Keratinocyte (primary cell): ENCODE results near the gene CCL25. TPM values are rescaled to one million over a fixed set of nuclear protein-coding genes. Genes with fewer than 3 reads are reported as not detected.

Experiments used
- DNase-seq: peaks from one replicate; pipeline ENCODE4 v3.0.0-alpha.2; 2011; ENCODE audit warnings: low read depth, missing footprints, low spot score
- FAIRE-seq: peaks from 2 replicates; lab custom pipeline; 2011; peaks lifted over from hg19 to GRCh38; lab: Jason Lieb, UNC
- H2AFZ ChIP-seq: 2 replicates; pipeline ENCODE4 v1.6.0; 2012; ENCODE audit warnings: low read length, control low read depth, inconsistent platforms; ENCODE audit not compliant: control insufficient read depth
- H3K27ac ChIP-seq: 2 replicates; pipeline ENCODE4 v1.5.1; 2011; ENCODE audit warnings: low read length; ENCODE audit not compliant: control insufficient read depth, insufficient read depth
- H3K27me3 ChIP-seq: 3 replicates; pipeline ENCODE4 v1.6.0; 2011; ENCODE audit warnings: low read length; ENCODE audit not compliant: control insufficient read depth, insufficient read depth; ENCODE audit errors: extremely low read depth
- H3K36me3 ChIP-seq, 2 experiments: 2 replicates in 1 of 2; 3 replicates in 1 of 2; pipeline ENCODE4 v1.5.1; 2011; ENCODE audit warnings: low read length in 2 of 2, mild to moderate bottlenecking in 1 of 2; ENCODE audit not compliant: control insufficient read depth in 2 of 2, insufficient read depth in 2 of 2; ENCODE audit errors: extremely low read depth in 1 of 2
- H3K4me1 ChIP-seq: 3 replicates; pipeline ENCODE4 v1.5.1; 2011; ENCODE audit warnings: low read length; ENCODE audit not compliant: control insufficient read depth, insufficient read depth; ENCODE audit errors: extremely low read depth
- H3K4me2 ChIP-seq: 3 replicates; pipeline ENCODE4 v1.6.0; 2011; ENCODE audit warnings: low read depth, low read length; ENCODE audit not compliant: control insufficient read depth, insufficient read depth; ENCODE audit errors: extremely low read depth
- H3K4me3 ChIP-seq, 3 experiments: fragments of 200-600 bp in 1 of 3; sonication (generic) in 1 of 3; 2 replicates in 2 of 3; 3 replicates in 1 of 3; pipeline ENCODE4 v1.5.1; 2011 to 2016; ENCODE audit warnings: low read length in 3 of 3, mild to moderate bottlenecking in 3 of 3, control low read depth in 2 of 3, inconsistent platforms in 1 of 3, low read depth in 1 of 3, mixed read lengths in 1 of 3, mixed run types in 1 of 3, moderate library complexity in 1 of 3; ENCODE audit not compliant: control insufficient read depth in 2 of 3, insufficient read depth in 2 of 3; ENCODE audit errors: extremely low read depth in 1 of 3
- H3K79me2 ChIP-seq: 2 replicates; pipeline ENCODE4 v1.6.0; 2012; ENCODE audit warnings: low read length; ENCODE audit not compliant: control insufficient read depth, insufficient read depth
- H3K9ac ChIP-seq: 3 replicates; pipeline ENCODE4 v1.6.0; 2011; ENCODE audit warnings: low read length; ENCODE audit not compliant: control insufficient read depth, insufficient read depth; ENCODE audit errors: extremely low read depth
- H3K9me1 ChIP-seq: 3 replicates; pipeline ENCODE4 v1.6.0; 2011; ENCODE audit warnings: low read length; ENCODE audit not compliant: control insufficient read depth, insufficient read depth; ENCODE audit errors: extremely low read depth
- H3K9me3 ChIP-seq: 2 replicates; pipeline ENCODE4 v1.5.1; 2012; ENCODE audit warnings: low read depth, low read length; ENCODE audit not compliant: control insufficient read depth
- H4K20me1 ChIP-seq: 3 replicates; pipeline ENCODE4 v1.6.0; 2011; ENCODE audit warnings: low read length; ENCODE audit not compliant: control insufficient read depth, insufficient read depth; ENCODE audit errors: extremely low read depth
- CTCF ChIP-seq, 3 experiments: IDR thresholded peaks in 1 of 3; conservative IDR thresholded peaks in 1 of 3; optimal IDR thresholded peaks in 1 of 3; 2 replicates in 2 of 3; 3 replicates in 1 of 3; pipeline versions ENCODE3 to v1.5.1; 2011; ENCODE audit warnings: low read length in 3 of 3, mild to moderate bottlenecking in 3 of 3, moderate library complexity in 2 of 3, control low read depth in 1 of 3, inconsistent platforms in 1 of 3; ENCODE audit not compliant: insufficient read depth in 2 of 3; ENCODE audit errors: extremely low read depth in 1 of 3
- EZH2 ChIP-seq: IDR thresholded peaks from one replicate; pipeline ENCODE4 v1.6.1; 2012; ENCODE audit warnings: inconsistent platforms, mild to moderate bottlenecking, low read length, moderate library complexity
- dilution Hi-C: fragments of 300-500 bp; cut with MboI; formaldehyde crosslinking; loops from one replicate; pipeline ENCODE4 v1.7.0; 2020; ENCODE audit warnings: low sequenced_read_pairs; ENCODE audit not compliant: extremely low pct_ligation_motif_present
- polyA plus RNA-seq, 5 experiments: library from polyadenylated mRNA; depleted of rRNA in 3 of 5; stranded (reverse) in 3 of 5; stranded (forward) in 1 of 5; unstranded in 1 of 5; fragments of >200 nt; gene quantifications; 1 replicate in 1 of 5; 2 replicates in 3 of 5; 3 replicates in 1 of 5; pipeline versions ENCODE4 v1.2.1 to v1.2.3, GENCODE V29; 2011 to 2012; ENCODE audit warnings: missing spikeins in 2 of 5, low read depth in 1 of 5, low replicate concordance in 1 of 5

CCL25 gene
- polyA plus RNA-seq, 1 donor (not counting 4 experiments of a cell fraction or from before 2014, with no cell fraction given), result not detected

GRCh38 chr19:8093740-8094139 is 41.2 kb downstream of the CCL25 start:
- Histone ChIP-seq H3K9me3 (peaks cover 7% of the 10 kb centered on the region), H3K27me3 (no peaks in the 10 kb centered on the region), H3K4me1 (no peaks in the 10 kb centered on the region), H2AFZ (no peak overlapping the region), H3K9ac (no peak overlapping the region), H3K79me2 (no peaks in the 10 kb centered on the region), H3K36me3 (no peaks in the 10 kb centered on the region), H3K4me2 (no peak overlapping the region), H4K20me1 (no peaks in the 10 kb centered on the region), H3K4me3 (no peak overlapping the region), H3K9me1 (no peaks in the 10 kb centered on the region), H3K27ac (no peak overlapping the region)
- DNase-seq (no peak), FAIRE-seq (no peak)
- dilution Hi-C loops, result no loop called here
- TF ChIP-seq EZH2 (no peak), CTCF (optimal IDR thresholded peaks at IDR 0.05 in 1 of 3, IDR thresholded peaks at IDR 0.05 in 1 of 3, conservative IDR thresholded peaks at IDR 0.05 in 1 of 3; ENCODE audit: extremely low read depth in 1 of 3, insufficient read depth in 2 of 3, low read length in 3 of 3) (no peak)

- no peak for DNase-seq
- H3K36me3 ChIP-seq, result no peaks in the 10 kb centered on the region
- no peak for FAIRE-seq
Observed at GRCh38 chr19:8094336-8094735, 41.8 kb downstream of the CCL25 start.

More at GRCh38 chr19:8094336-8094735, 41.8 kb downstream of the CCL25 start:
- H3K4me2 ChIP-seq, result no peak overlapping the region
- no peaks in the 10 kb centered on the region for H3K27me3 ChIP-seq
- H4K20me1 ChIP-seq, result no peaks in the 10 kb centered on the region
- dilution Hi-C loops, result no loop called here
- no peak overlapping the region for H2AFZ ChIP-seq
- H3K4me3 ChIP-seq, result no peak overlapping the region
- no peaks in the 10 kb centered on the region for H3K4me1 ChIP-seq
- no peaks in the 10 kb centered on the region for H3K9me1 ChIP-seq
- H3K27ac ChIP-seq, result no peak overlapping the region
- H3K9ac ChIP-seq, result no peak overlapping the region
- TF ChIP-seq EZH2 (no peak), CTCF (optimal IDR thresholded peaks at IDR 0.05 in 1 of 3, IDR thresholded peaks at IDR 0.05 in 1 of 3, conservative IDR thresholded peaks at IDR 0.05 in 1 of 3; ENCODE audit: extremely low read depth in 1 of 3, insufficient read depth in 2 of 3, low read length in 3 of 3) (no peak)
- H3K9me3 ChIP-seq, result peaks cover 7% of the 10 kb centered on the region
- H3K79me2 ChIP-seq, result no peaks in the 10 kb centered on the region
